H9 (cell line): ENCODE measurements around the gene SULT1E1. TPM values are rescaled to one million over a fixed set of nuclear protein-coding genes. Genes with fewer than 3 reads are reported as not detected.

ENCODE experiments used
- DNase-seq: peaks from one replicate; pipeline ENCODE4 v3.0.0-alpha.2; 2017
- H2AFZ ChIP-seq: one replicate; pipeline ENCODE4 v1.6.1; 2013; ENCODE audit warnings: mild to moderate bottlenecking, low read length, control low read depth, moderate library complexity
- H2AK5ac ChIP-seq: 2 replicates; pipeline ENCODE4 v1.6.1; 2013; ENCODE audit warnings: low read length, control low read depth, mixed read lengths; ENCODE audit not compliant: insufficient read length
- H2BK120ac ChIP-seq: one replicate; pipeline ENCODE4 v1.6.1; 2013; ENCODE audit warnings: low read depth, mild to moderate bottlenecking, low read length, control low read depth, inconsistent platforms; ENCODE audit not compliant: poor library complexity, severe bottlenecking
- H2BK12ac ChIP-seq: 2 replicates; pipeline ENCODE4 v1.6.1; 2013; ENCODE audit warnings: low read length, control low read depth, mixed read lengths, low read depth; ENCODE audit not compliant: insufficient read length
- H2BK15ac ChIP-seq: 2 replicates; pipeline ENCODE4 v1.6.1; 2013; ENCODE audit warnings: low read depth, low read length, control low read depth
- H2BK20ac ChIP-seq: one replicate; pipeline ENCODE4 v1.6.1; 2013; ENCODE audit warnings: low read depth, mild to moderate bottlenecking, low read length, control low read depth, inconsistent platforms; ENCODE audit not compliant: poor library complexity, severe bottlenecking
- H2BK5ac ChIP-seq: 2 replicates; pipeline ENCODE4 v1.6.1; 2013; ENCODE audit warnings: low read length, control low read depth, mixed read lengths; ENCODE audit not compliant: insufficient read length
- H3K14ac ChIP-seq: 2 replicates; pipeline ENCODE4 v1.6.1; 2013; ENCODE audit warnings: low read length, control low read depth; ENCODE audit not compliant: insufficient read depth
- H3K18ac ChIP-seq: 2 replicates; pipeline ENCODE4 v1.6.1; 2013; ENCODE audit warnings: low read depth, mild to moderate bottlenecking, mixed read lengths, low read length, control low read depth; ENCODE audit not compliant: insufficient read length
- H3K23ac ChIP-seq: 2 replicates; pipeline ENCODE4 v1.6.1; 2013; ENCODE audit warnings: low read length, control low read depth, mixed read lengths, low read depth; ENCODE audit not compliant: insufficient read length
- H3K23me2 ChIP-seq: 2 replicates; pipeline ENCODE4 v1.6.1; 2013; ENCODE audit warnings: low read depth, mild to moderate bottlenecking, mixed read lengths, low read length, control low read depth; ENCODE audit not compliant: insufficient read length, poor library complexity, severe bottlenecking
- H3K27ac ChIP-seq: 2 replicates; pipeline ENCODE4 v1.5.1; 2013; ENCODE audit warnings: low read length, control low read depth, mixed read lengths, low read depth; ENCODE audit not compliant: insufficient read length
- H3K27me3 ChIP-seq: 2 replicates; pipeline ENCODE4 v1.6.1; 2013; ENCODE audit warnings: low read length, control low read depth, inconsistent platforms; ENCODE audit not compliant: insufficient read depth
- H3K4ac ChIP-seq: 2 replicates; pipeline ENCODE4 v1.6.1; 2013; ENCODE audit warnings: low read depth, mild to moderate bottlenecking, control low read depth, inconsistent platforms, low read length, moderate library complexity
- H3K4me1 ChIP-seq: 2 replicates; pipeline ENCODE4 v1.6.1; 2013; ENCODE audit warnings: low read length, control low read depth, inconsistent platforms; ENCODE audit not compliant: insufficient read depth
- H3K4me2 ChIP-seq: 2 replicates; pipeline ENCODE4 v1.6.1; 2013; ENCODE audit warnings: low read length, control low read depth, mixed read lengths; ENCODE audit not compliant: insufficient read length, insufficient read depth
- H3K56ac ChIP-seq: 2 replicates; pipeline ENCODE4 v1.6.1; 2013; ENCODE audit warnings: low read depth, mild to moderate bottlenecking, mixed read lengths, low read length, control low read depth; ENCODE audit not compliant: insufficient read length
- H3K79me1 ChIP-seq: 2 replicates; pipeline ENCODE4 v1.6.1; 2013; ENCODE audit warnings: low read depth, mild to moderate bottlenecking, moderate library complexity, low read length, control low read depth, inconsistent platforms; ENCODE audit not compliant: insufficient read depth, poor library complexity, severe bottlenecking
- H3K79me2 ChIP-seq: 2 replicates; pipeline ENCODE4 v1.6.1; 2013; ENCODE audit warnings: low read length, control low read depth, inconsistent platforms; ENCODE audit not compliant: insufficient read depth
- H3K9ac ChIP-seq: 2 replicates; pipeline ENCODE4 v1.6.1; 2013; ENCODE audit warnings: low read length, control low read depth, mixed read lengths; ENCODE audit not compliant: insufficient read length; ENCODE audit errors: extremely low read depth
- H3K9me3 ChIP-seq: one replicate; pipeline ENCODE4 v1.6.1; 2013; ENCODE audit warnings: low read depth, low read length, inconsistent platforms; ENCODE audit not compliant: control insufficient read depth
- H3T11ph ChIP-seq: one replicate; pipeline ENCODE4 v1.6.1; 2013; ENCODE audit warnings: mild to moderate bottlenecking, low read length, control low read depth, inconsistent platforms
- H4K20me1 ChIP-seq: one replicate; pipeline ENCODE4 v1.6.1; 2013; ENCODE audit not compliant: control insufficient read depth, insufficient read length, insufficient read depth
- H4K5ac ChIP-seq: 2 replicates; pipeline ENCODE4 v1.6.1; 2013; ENCODE audit warnings: low read depth, mild to moderate bottlenecking, mixed read lengths, low read length, control low read depth; ENCODE audit not compliant: insufficient read length
- H4K8ac ChIP-seq: replicated peaks from 2 replicates; pipeline ENCODE4 v1.6.1; 2013; ENCODE audit warnings: low read length, control low read depth, mixed read lengths, low read depth; ENCODE audit not compliant: insufficient read length
- H4K91ac ChIP-seq: 2 replicates; pipeline ENCODE4 v1.6.1; 2013; ENCODE audit warnings: low read depth, mild to moderate bottlenecking, moderate library complexity, mixed read lengths, low read length, control low read depth; ENCODE audit not compliant: insufficient read length
- H3K27ac Mint-ChIP-seq, 3 experiments: 2 replicates in 2 of 3; 3 replicates in 1 of 3; pipeline ENCODE4 v1.8.0; 2020 to 2021; ENCODE audit warnings: mixed read lengths in 3 of 3, mild to moderate bottlenecking in 1 of 3, moderate library complexity in 1 of 3
- H3K27me3 Mint-ChIP-seq: 2 replicates; pipeline ENCODE4 v1.8.0; 2021; ENCODE audit warnings: low read depth, mild to moderate bottlenecking, moderate library complexity, mixed read lengths
- H3K36me3 Mint-ChIP-seq, 3 experiments: 2 replicates in 2 of 3; 3 replicates in 1 of 3; pipeline ENCODE4 v1.8.0; 2020 to 2021; ENCODE audit warnings: low read depth in 3 of 3, mixed read lengths in 3 of 3; ENCODE audit not compliant: insufficient read depth in 1 of 3
- H3K4me1 Mint-ChIP-seq, 2 experiments: 2 replicates each; pipeline ENCODE4 v1.8.0; 2020; ENCODE audit warnings: mixed read lengths in 2 of 2
- H3K4me3 Mint-ChIP-seq, 2 experiments: 2 replicates in 1 of 2; 3 replicates in 1 of 2; pipeline ENCODE4 v1.8.0; 2020 to 2021; ENCODE audit warnings: mild to moderate bottlenecking in 2 of 2, mixed read lengths in 2 of 2, moderate library complexity in 1 of 2
- H3K9me3 Mint-ChIP-seq, 2 experiments: 2 replicates in 1 of 2; 3 replicates in 1 of 2; pipeline ENCODE4 v1.8.0; 2020; ENCODE audit warnings: mild to moderate bottlenecking in 2 of 2, mixed read lengths in 2 of 2, moderate library complexity in 1 of 2
- CTCF ChIP-seq: fragments of 200-600 bp; sonication (generic); conservative IDR thresholded peaks from 3 replicates; pipeline ENCODE4 v1.8.0; 2021; ENCODE audit warnings: antibody characterized with exemption, mild to moderate bottlenecking
- WGBS: extraction: QIAGEN DNeasy Blood & Tissue Kit; methylation state at CpG from one replicate; pipeline ENCODE4 v1.1.7; 2013; ENCODE audit warnings: missing lambda C conversion rate, low lambda C conversion rate, mixed read lengths; ENCODE audit not compliant: insufficient read length; ENCODE audit errors: extremely low coverage; 5-methylcytosine and 5-hydroxymethylcytosine counted together
- total RNA-seq: library from RNA; stranded (reverse); gene quantifications from 2 replicates; pipeline ENCODE4 v1.2.1, GENCODE V29; 2021

SULT1E1 gene
- total RNA-seq, 1 experiment from 2014 or later = not detected

DNA sequence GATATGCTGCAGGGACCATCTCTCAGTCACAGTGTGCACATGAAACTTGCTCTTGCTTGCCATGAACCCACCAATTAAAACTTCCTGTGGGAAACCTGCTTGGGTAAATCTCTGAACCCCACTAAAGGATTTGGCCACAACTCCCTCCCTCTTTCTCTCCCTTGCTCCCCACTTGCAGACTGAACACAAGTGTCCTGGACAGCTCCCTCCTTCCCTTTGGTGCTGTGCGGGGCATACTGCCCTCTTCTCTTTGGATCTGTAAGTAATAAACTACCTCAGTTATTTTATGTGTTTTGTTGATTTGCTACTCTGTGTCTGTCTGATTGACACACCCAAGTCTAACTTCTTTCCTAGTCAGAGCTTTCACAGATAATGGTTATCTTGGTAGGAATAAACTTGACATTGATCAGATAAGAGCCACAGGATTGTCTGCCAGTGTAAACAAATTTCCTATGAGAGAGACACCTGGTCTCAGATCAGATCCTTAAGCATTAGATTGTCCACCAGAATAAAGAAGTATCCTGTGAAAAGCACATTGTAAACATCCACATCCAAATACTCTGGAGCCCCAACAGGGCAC lies 41.8 kb downstream of the SULT1E1 start:
- Histone ChIP-seq H4K20me1 (no peaks in the 10 kb centered on the region), H3K4me2 (no peak overlapping the region), H3K18ac (peak overlapping the region; percentile 75), H3K27ac (no peak overlapping the region), H3K14ac (no peak overlapping the region), H2AFZ (no peak overlapping the region), H2BK12ac (no peak overlapping the region), H4K8ac (no peak overlapping the region), H3K4ac (no peak overlapping the region), H2BK15ac (no peak overlapping the region), H4K5ac (no peak overlapping the region), H2AK5ac (no peak overlapping the region), H3K79me1 (no peaks in the 10 kb centered on the region), H3K56ac (no peak overlapping the region), H3K9ac (no peak overlapping the region), H3T11ph (no peak overlapping the region), H2BK120ac (no peak overlapping the region), H3K23me2 (no peaks in the 10 kb centered on the region), H4K91ac (no peak overlapping the region), H2BK20ac (no peak overlapping the region), H3K27me3 (no peaks in the 10 kb centered on the region), H3K79me2 (no peaks in the 10 kb centered on the region), H3K23ac (no peak overlapping the region), H3K4me1 (no peaks in the 10 kb centered on the region), H2BK5ac (no peak overlapping the region), H3K9me3 (no peaks in the 10 kb centered on the region)
- 0 out of 7 replicates have a peak overlapping the region, but pooled peaks of 1 of the 3 experiments have one; percentile 16 for H3K27ac Mint-ChIP-seq
- H3K4me1 Mint-ChIP-seq = no peaks in the 10 kb centered on the region
- WGBS = no CpG with 5 or more reads among the region's 1 CpG
- H3K36me3 Mint-ChIP-seq = no peaks in the 10 kb centered on the region; a peak in 1 of 7 replicates
- H3K9me3 Mint-ChIP-seq = no peaks in the 10 kb centered on the region; a peak in 1 of 5 replicates
- no peak for TF ChIP-seq CTCF
- DNase-seq = no peak
- H3K4me3 Mint-ChIP-seq = no peak overlapping the region
- no peaks in the 10 kb centered on the region for H3K27me3 Mint-ChIP-seq
